NB4 (cell line): ENCODE measurements around the gene CAMK1G.

Experiments
- DNase-seq: peaks from one replicate; pipeline ENCODE4 v3.0.0; 2010; ENCODE audit warnings: low read depth
- H3K4me3 ChIP-seq: one replicate; pipeline ENCODE4 v1.5.1; 2011; ENCODE audit warnings: mild to moderate bottlenecking, low read depth, low read length, moderate library complexity
- MAX ChIP-seq: IDR thresholded peaks from 2 replicates; pipeline ENCODE4 v1.6.1; 2011; ENCODE audit warnings: low read depth, low read length
- MYC ChIP-seq: IDR thresholded peaks from 2 replicates; pipeline ENCODE4 v1.6.1; 2011; ENCODE audit warnings: low read depth, low read length
- POLR2A ChIP-seq: IDR thresholded peaks from 2 replicates; pipeline ENCODE4 v1.6.1; 2011; ENCODE audit warnings: mild to moderate bottlenecking; ENCODE audit not compliant: insufficient read length; ENCODE audit errors: extremely low read depth
- TF ChIP-seq, protein P1 (sequence below): IDR thresholded peaks from one replicate; pipeline ENCODE4 v1.5.1; 2012; ENCODE audit warnings: low read depth, low read length

CAMK1G gene

GRCh38 chr1:209589440-209589839 lies 5.9 kb downstream of the CAMK1G start:
- TF ChIP-seq POLR2A = no peak
- TF ChIP-seq, protein P1, sequence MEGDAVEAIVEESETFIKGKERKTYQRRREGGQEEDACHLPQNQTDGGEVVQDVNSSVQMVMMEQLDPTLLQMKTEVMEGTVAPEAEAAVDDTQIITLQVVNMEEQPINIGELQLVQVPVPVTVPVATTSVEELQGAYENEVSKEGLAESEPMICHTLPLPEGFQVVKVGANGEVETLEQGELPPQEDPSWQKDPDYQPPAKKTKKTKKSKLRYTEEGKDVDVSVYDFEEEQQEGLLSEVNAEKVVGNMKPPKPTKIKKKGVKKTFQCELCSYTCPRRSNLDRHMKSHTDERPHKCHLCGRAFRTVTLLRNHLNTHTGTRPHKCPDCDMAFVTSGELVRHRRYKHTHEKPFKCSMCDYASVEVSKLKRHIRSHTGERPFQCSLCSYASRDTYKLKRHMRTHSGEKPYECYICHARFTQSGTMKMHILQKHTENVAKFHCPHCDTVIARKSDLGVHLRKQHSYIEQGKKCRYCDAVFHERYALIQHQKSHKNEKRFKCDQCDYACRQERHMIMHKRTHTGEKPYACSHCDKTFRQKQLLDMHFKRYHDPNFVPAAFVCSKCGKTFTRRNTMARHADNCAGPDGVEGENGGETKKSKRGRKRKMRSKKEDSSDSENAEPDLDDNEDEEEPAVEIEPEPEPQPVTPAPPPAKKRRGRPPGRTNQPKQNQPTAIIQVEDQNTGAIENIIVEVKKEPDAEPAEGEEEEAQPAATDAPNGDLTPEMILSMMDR = no peak
- TF ChIP-seq MAX = no peak
- TF ChIP-seq MYC = no peak
- no peak for DNase-seq
- H3K4me3 ChIP-seq = no peak overlapping the region

- TF ChIP-seq, protein P1 = no peak
- TF ChIP-seq POLR2A = no peak
- TF ChIP-seq MYC = no peak
- no peak for TF ChIP-seq MAX
- no peak for DNase-seq
- no peak overlapping the region for H3K4me3 ChIP-seq
Measured at GRCh38 chr1:209589863-209590262, 6.3 kb downstream of the CAMK1G start.

DNA sequence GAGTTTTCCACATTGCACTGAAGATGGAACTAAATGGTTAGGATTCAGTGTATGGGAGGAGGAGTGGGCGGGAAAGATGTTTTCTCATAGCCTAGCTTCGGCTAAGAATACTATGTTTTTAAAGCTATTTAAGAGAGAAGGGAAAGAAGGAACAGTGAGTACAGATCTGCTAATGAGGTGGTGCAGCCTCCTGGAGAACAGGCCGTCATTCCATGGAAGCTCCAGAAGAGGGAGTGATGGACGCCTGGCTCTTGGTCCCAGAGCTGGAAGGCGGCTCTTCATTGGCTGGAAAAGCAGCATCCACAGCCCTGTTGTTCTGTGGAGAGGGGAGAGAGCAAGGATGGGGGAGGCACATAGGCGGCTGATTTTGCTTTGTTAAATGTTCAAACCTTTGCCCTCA lies 6.9 kb downstream of the CAMK1G start:
- DNase-seq = peak; percentile 9
- H3K4me3 ChIP-seq = no peak overlapping the region
- TF ChIP-seq POLR2A = no peak
- TF ChIP-seq, protein P1 = peak; percentile 12

GRCh38 chr1:209593747-209594146 lies 10.2 kb downstream of the CAMK1G start:
- no peak for DNase-seq
- TF ChIP-seq POLR2A (no peak), MAX (no peak), MYC (no peak)
- TF ChIP-seq, protein P1 = no peak
- H3K4me3 ChIP-seq = no peak overlapping the region

GRCh38 chr1:209594440-209594839 lies 10.9 kb downstream of the CAMK1G start:
- no peak for DNase-seq
- H3K4me3 ChIP-seq = no peak overlapping the region
- TF ChIP-seq MYC (no peak), POLR2A (no peak), MAX (no peak)
- TF ChIP-seq, protein P1 = no peak

GRCh38 chr1:209595028-209595427 lies 11.5 kb downstream of the CAMK1G start:
- no peak for TF ChIP-seq POLR2A
- TF ChIP-seq, protein P1 = no peak
- TF ChIP-seq MAX = no peak
- no peak for TF ChIP-seq MYC
- DNase-seq = no peak
- no peak overlapping the region for H3K4me3 ChIP-seq
